Measurements from ENCODE around the gene OR10J1. TPM values are rescaled to one million over a fixed set of nuclear protein-coding genes. Genes with fewer than 3 reads are reported as not detected.

The OR10J1 gene
- total RNA-seq, 4 donors from 2014 or later = not detected

GRCh38 chr1:159474926-159475325, 35.4 kb downstream of the OR10J1 start:
- Histone ChIP-seq H3K27me3 (no peaks in the 10 kb centered on the region), H3K36me3 (no peaks in the 10 kb centered on the region), H3K4me1 (no peaks in the 10 kb centered on the region), H3K9me3 (no peaks in the 10 kb centered on the region), H3K4me3 (no peak overlapping the region), H3K27ac (no peak overlapping the region)
- TF ChIP-seq POLR2A (IDR thresholded peaks at IDR 0.05) = no peak
- TF ChIP-seq EP300 (IDR thresholded peaks at IDR 0.05) = no peak
- no peak for TF ChIP-seq CTCF (IDR thresholded peaks at IDR 0.05)
- no peak for DNase-seq (ENCODE audit: low spot score in 2 of 2)
- WGBS, 2 donors = 63 to 82% methylated on average over 1 of the region's 1 CpG

- Histone ChIP-seq H3K36me3 (no peaks in the 10 kb centered on the region), H3K4me1 (no peaks in the 10 kb centered on the region), H3K27ac (no peak overlapping the region), H3K9me3 (peaks cover 0 to 14% (median 0%) of the 10 kb centered on the region in 4 donors), H3K4me3 (no peak overlapping the region), H3K27me3 (no peaks in the 10 kb centered on the region)
- 84 to 89% methylated on average over 4 of the region's 4 CpGs for WGBS, 2 donors
- TF ChIP-seq CTCF (IDR thresholded peaks at IDR 0.05) (no peak), POLR2A (IDR thresholded peaks at IDR 0.05) (no peak), EP300 (IDR thresholded peaks at IDR 0.05) (no peak)
- no peak for DNase-seq (ENCODE audit: low spot score in 2 of 2)
These were observed 44.0 kb downstream of the OR10J1 start for GRCh38 chr1:159483501-159483900.

Other genes with a start within 250 kb of the OR10J1 start
- 100 to 1,000 TPM; 128 to 363 (median 212) TPM for gene ACKR1, start 234.8 kb upstream of the OR10J1 start, total RNA-seq
- gene FCER1A, start 137.4 kb upstream of the OR10J1 start, total RNA-seq = 1 to 10 TPM in 2 of 4 donors, not detected in 2; 3.6 to 3.9 TPM
- not detected for gene OR10J4, start 7.5 kb upstream of the OR10J1 start, total RNA-seq
- gene OR10J5, start 96.3 kb downstream of the OR10J1 start, total RNA-seq = not detected
- gene APCS, start 148.1 kb downstream of the OR10J1 start, total RNA-seq = not detected